Stimulated activated CD4-positive, alpha-beta T cell treated with anti-CD3 and anti-CD28 coated beads, Interleukin-4, amount 100 ng/mL, for 4 hours (primary cell): ENCODE data around the gene MYDGF.
"Not testable (repeated sequence)": the region's sequence is repeated elsewhere in the genome, so short reads cannot be mapped to it uniquely, and the experiment has no call there.

Experiments
- DNase-seq, 2 experiments: peaks; one replicate each; pipeline ENCODE4 v3.0.0-alpha.2; 2020

The MYDGF gene

GRCh38 chr19:4669723-4670480, at the start of gene MYDGF:
Gene MYDGF, minus strand, starts transcription at chr19:4670342. Its CDS starts 8 bp downstream, at chr19:4670334.
- DNase-seq = peak; percentile 91 to 95

DNA sequence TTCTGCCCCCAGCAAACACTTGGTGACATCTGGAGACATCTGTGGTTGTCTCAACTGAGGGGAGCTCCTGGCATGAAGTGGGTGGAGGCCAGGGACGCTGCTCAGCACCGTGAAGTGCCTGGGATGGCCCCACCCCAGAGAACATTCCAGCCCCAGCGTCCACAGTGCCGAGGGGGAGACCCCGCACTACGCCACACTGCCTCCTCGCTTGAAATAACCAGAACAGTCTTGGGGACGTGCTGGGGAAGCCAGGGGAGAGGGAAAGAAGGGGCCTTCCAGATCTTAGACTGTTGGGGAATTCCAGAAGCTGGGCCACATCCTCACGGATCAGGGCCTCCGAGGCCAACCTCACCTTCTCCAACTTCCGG, 49.3 kb upstream of the MYDGF start:
- no peak for DNase-seq

- DNase-seq = no peak
Observed at GRCh38 chr19:4717966-4718701, 48.0 kb upstream of the MYDGF start.

DNA sequence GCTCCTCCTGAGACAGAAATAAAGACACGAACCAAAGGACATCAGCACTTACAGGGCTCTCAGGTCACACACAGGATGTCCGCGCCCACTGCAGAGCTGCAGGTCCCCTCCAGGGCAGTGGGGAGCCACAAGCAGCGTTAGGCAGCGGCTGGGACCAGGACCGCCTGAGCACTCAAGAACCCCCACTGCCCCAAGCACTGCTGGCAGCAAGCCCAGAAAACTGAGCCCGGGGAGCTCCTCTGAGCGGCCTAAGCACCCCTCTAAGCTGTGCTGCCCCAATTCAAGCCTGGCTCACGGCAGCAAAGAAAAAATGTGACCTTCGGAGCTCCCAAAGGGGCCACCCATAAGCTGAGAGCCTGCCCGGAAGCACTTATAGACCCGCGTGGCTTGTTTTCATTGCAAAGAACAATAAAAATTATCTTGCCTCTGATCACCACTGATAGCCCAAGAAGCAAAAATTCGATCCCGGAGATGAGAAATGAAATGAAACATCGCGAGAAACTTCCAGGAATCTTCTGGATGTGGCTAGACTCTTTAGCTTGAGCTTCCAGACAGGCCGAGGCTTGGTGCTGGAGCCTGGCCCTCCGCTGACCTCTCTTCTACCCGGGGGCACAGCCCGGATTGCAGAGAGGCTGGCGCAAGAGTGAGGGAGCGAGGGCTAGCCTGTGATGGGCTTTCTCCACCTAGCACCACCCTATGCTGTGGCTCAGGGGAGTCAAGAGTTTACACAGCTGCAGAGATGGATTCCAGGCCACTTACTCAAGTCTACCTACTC, 47.2 kb upstream of the MYDGF start:
- no peak for DNase-seq

- no peak for DNase-seq
Observed at GRCh38 chr19:4715529-4716221, 45.5 kb upstream of the MYDGF start.

DNA sequence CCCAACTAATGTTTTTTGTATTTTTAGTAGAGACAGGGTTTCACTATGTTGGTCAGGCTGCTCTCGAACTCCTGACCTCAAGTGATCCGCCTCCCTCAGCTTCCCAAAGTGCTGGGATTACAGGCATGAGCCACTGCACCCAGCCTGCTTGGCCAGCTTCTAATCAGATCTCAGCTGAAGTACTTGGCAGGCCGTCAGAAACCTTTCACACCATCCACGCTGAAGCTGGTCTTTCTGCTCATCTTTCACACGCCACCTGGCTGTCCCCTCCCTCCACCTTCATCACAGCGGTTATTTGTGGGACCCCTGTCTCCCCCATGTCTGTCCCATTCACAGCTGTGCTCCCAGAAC, 45.0 kb upstream of the MYDGF start:
- DNase-seq = not testable (repeated sequence)

GRCh38 chr19:4714016-4714415, 43.9 kb upstream of the MYDGF start:
- DNase-seq = no peak

DNA sequence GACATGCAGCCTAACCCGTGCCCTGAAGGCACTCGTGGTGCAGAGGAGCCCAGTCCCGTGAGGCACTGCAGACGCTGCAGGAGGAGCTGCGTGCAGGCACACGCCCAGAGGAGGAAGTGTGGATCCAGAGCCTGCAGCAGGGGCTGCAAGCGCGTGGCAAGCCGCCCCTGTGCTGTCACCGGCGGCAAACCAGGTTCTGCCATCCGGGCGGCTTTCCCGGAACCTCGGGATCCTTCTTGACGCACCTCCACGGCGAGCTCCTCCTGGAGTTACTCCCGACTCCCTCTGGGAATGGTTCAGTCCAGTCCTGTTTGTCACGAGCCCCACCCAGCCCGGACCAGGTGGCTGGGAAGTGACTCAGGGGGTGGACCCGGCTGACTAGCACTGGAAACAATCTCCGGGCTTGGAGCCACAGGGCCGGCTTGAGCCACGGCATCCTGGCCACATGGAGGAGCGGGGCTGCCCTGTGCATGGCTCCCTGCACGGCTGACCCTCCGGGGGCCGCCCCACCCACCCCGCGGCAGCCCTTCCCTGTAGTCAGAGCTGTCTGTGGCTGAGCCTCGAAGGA, 43.3 kb upstream of the MYDGF start:
- DNase-seq = no peak

DNA sequence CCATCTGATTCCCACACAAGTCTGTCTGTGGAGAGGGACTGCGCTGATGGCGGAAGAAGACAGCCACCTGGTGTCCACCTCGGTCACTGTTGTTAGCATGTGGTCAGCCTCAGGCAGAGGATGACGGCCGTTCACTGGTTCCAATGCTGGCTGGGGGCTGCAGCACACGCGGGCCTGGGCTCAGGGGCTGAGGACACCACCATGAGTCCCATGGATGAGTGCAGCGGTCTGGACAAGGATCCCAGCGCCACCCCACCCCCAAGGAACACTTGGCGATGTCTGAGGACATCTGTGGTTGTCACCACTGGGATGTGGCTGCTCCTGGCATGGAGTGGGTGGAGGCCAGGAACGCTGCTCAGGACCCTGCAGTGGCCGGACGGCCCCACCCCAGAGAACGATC, 42.6 kb upstream of the MYDGF start:
- no peak for DNase-seq

DNA sequence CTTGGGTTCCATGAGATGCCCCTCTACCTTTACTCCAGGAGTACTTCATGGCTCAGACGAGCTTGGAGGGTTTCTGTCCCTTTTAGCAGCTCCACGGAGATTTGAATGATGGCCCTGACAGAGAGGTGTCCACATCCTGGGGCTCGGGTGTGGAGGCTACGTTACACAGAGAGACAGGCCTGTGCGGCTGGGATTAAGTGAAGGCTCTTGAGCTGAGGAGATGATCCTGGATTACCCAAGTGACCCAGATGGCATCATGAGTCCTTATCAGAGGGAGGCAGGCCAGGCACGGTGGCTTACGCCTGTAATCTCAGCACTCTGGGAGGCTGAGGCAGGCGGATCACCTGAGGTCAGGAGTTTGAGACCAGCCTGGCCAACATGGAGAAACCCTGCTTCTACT, 41.1 kb upstream of the MYDGF start:
- DNase-seq = no peak

DNA sequence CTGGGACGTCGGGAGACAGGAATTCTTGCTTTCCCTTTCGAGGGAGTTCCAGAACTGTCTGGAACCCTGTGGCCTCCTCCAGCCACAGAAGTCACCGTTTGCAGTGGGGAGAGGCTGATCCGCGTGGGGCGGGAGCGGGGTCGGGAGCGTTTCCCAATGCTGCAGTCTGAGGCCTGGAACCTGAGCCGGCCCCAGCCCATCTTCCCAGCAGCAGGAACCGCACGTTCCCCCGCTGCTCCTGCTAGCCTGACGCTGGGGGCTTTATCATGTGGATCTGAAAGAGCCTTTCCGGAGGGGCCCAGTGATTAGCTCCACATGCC, 40.1 kb upstream of the MYDGF start:
- no peak for DNase-seq

DNA sequence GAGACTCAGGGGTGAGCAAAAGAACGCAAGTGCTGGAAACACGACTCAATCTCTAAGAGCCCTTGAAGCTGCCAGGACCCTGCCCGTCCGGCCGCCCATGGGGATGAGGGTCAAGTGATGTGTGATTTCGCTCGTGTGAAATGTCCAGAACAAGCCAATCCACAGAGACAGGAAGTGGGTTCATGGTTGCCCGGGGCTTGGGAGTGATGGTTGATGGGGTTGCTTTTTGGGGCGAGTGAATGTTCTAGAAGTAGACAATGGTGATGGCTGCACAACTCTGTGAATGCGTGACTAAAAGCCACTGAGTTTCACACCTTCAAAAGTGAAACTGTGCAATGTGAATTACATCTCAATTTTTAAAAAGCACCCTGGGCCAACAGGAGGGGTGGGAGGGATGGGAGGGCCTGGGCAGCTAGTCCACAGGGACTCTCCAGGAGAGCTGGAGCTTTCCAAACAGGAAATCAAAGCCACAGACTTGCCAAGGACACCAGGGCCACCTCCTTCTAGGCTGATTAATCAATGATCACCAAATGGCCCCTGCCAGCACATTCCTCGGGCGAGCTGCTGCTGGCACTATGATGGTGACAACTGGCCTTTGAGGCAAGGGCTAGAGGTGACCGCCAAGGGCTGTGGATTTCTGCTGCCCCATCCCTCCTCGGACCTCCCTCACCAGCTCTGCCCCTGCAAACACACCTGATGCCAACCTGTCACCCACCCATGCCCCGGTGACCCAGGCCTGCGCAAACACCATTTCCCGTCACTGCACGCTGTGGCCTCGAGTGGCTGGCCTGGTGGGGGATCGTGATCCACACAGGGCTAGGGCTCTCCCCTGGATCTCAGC, 39.5 kb upstream of the MYDGF start:
- no peak for DNase-seq

GRCh38 chr19:4707956-4708650, 38.0 kb upstream of the MYDGF start:
- DNase-seq = no peak

GRCh38 chr19:4707322-4707721, 37.2 kb upstream of the MYDGF start:
- DNase-seq = no peak

DNA sequence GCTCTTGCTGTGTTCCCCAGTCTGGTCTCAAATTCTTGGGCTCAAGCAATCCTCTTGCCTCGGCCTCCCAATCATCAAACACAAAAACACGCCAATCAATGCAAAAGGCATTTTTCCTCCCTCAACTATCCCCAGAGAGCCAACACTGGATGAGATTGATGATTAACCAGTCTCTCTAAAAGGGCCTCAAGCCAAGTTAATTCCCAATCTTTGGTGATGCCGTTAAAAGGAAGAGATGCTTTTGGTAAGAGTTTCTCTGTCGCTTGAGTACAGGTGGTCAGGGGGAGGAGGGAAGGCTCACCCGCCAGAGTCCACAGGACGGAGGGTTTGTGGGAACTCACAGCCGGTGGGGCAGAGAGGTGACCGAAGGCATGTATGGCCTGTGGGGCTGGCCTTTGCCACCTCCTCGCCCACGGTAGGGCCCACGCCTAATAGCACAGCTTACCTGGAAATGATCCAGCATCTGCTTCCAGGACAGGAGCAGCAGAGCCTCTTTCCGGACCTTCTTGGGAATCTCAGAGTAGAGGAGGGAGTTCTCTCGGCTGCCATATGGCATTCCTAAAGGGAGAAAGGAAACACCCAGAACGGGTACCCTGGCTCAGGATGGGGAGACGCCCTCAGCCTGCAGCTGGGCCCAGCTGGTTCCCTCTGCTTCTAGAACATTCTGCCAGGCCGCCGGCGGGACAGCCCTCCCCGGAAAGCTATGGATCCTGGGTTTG, 35.4 kb upstream of the MYDGF start:
- no peak for DNase-seq

DNA sequence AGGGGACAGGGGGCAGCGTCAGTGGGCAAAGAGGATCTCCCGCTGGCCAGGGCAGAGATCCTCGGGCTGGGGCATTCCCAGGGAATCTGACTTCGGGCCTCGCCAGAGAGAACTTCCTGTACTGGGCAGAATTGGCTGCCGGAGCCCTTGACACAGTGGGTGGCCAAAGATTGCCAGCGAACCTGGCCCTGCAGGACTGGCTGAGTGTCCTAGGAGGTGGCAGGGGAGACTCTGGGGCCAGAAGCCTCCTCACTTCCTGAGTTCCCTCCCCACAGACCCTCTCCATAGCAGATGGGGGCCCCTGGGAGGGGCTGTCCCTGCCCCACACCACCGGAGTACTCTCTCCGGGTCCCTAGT, 34.2 kb upstream of the MYDGF start:
- DNase-seq = no peak

- no peak for DNase-seq
Observed at GRCh38 chr19:4703671-4704316, 33.7 kb upstream of the MYDGF start.

- no peak for DNase-seq
Observed at GRCh38 chr19:4702764-4703163, 32.6 kb upstream of the MYDGF start.

DNA sequence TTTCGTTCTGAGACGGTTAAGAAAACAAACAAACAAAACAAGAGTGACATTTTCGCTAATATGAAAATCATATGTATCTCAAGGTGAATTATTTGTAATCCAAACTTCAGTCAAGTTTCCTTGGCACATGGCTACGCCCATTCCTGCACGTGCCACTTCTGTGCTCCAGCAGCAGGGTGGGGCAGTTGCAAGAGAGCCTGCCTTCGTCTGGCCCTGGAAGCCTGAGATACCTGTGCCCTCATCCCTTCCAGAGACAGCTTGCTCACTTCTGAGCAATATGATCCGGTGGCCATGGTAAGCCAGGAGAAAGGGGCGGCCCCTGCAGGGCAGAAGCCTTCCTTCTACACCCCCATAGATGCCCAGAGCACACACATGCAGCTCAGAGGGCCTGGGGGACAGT, 31.4 kb upstream of the MYDGF start:
- DNase-seq = no peak

DNA sequence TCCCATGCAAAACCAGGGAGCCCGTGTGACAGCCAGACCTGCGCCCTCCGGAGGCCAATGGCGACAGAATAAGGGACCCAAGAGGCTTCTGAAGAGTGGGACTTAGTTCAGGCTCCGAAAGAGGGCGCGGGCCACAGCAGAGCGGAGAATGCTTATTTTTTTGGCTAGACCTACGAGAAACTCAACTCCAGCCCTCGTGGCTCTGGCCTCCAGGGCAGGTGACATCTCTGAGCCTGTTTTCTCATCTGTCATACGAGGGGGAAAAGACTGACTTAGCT, 30.5 kb upstream of the MYDGF start:
- no peak for DNase-seq
